Eye (tissue), 1 donor: ENCODE results near the gene ITPKC.
"Not testable (repeated sequence)": the region's sequence is repeated elsewhere in the genome, so short reads cannot be mapped to it uniquely, and the experiment has no call there.

ENCODE experiments used
- DNase-seq: peaks from one replicate; pipeline ENCODE4 v3.0.0-alpha.2; 2015

The ITPKC gene

GRCh38 chr19:40717880-40718773, 1.2 kb downstream of the ITPKC start:
- DNase-seq = peak; percentile 27

- peak; percentile 34 for DNase-seq
Measured at GRCh38 chr19:40718774-40719391, 2.0 kb downstream of the ITPKC start.

- no peak for DNase-seq
Measured at GRCh38 chr19:40719414-40719894, 2.5 kb downstream of the ITPKC start.

GRCh38 chr19:40721140-40721486, 4.2 kb downstream of the ITPKC start:
- no peak for DNase-seq

- no peak for DNase-seq
Measured at GRCh38 chr19:40721936-40722661, 5.2 kb downstream of the ITPKC start.

- no peak for DNase-seq
Measured at GRCh38 chr19:40723661-40724254, 6.8 kb downstream of the ITPKC start.

GRCh38 chr19:40724315-40724714, 7.4 kb downstream of the ITPKC start:
- DNase-seq = no peak

- no peak for DNase-seq
Measured at GRCh38 chr19:40724855-40725254, 7.9 kb downstream of the ITPKC start.

- no peak for DNase-seq
Measured at GRCh38 chr19:40726279-40726678, 9.4 kb downstream of the ITPKC start.

- DNase-seq = not testable (repeated sequence)
Measured at GRCh38 chr19:40730065-40730464, 13.2 kb downstream of the ITPKC start.

- DNase-seq = not testable (repeated sequence)
Measured at GRCh38 chr19:40732304-40732703, 15.4 kb downstream of the ITPKC start.

GRCh38 chr19:40733149-40733548, 16.2 kb downstream of the ITPKC start:
- DNase-seq = no peak

GRCh38 chr19:40735013-40735771, 18.3 kb downstream of the ITPKC start:
- DNase-seq = no peak

GRCh38 chr19:40736661-40737060, 19.7 kb downstream of the ITPKC start:
- DNase-seq = no peak

GRCh38 chr19:40737102-40737644, 20.3 kb downstream of the ITPKC start:
- no peak for DNase-seq

GRCh38 chr19:40739030-40739839, 22.3 kb downstream of the ITPKC start:
- no peak for DNase-seq

- DNase-seq = peak; percentile 30
Measured at GRCh38 chr19:40739871-40740703, 23.2 kb downstream of the ITPKC start.

GRCh38 chr19:40740747-40741146, 23.8 kb downstream of the ITPKC start:
- DNase-seq = peak; percentile 37

GRCh38 chr19:40741527-40742390, 24.8 kb downstream of the ITPKC start:
- no peak for DNase-seq
